Fibroblast of pulmonary artery (primary cell): ENCODE results near the gene CDHR2.

Experiments
- DNase-seq: peaks from one replicate; pipeline ENCODE4 v3.0.0-alpha.2; 2010; ENCODE audit warnings: low read depth
- H3K4me3 ChIP-seq: replicated peaks from 2 replicates; pipeline ENCODE4 v1.5.1; 2011; ENCODE audit warnings: low read depth, mild to moderate bottlenecking, control low read depth, low read length, moderate library complexity
- TF ChIP-seq, protein P1 (sequence below): IDR thresholded peaks from 2 replicates; pipeline ENCODE4 v1.5.1; 2011; ENCODE audit warnings: mild to moderate bottlenecking, control low read depth, low read length, inconsistent platforms; ENCODE audit errors: missing control alignments

CDHR2 gene, protein sequence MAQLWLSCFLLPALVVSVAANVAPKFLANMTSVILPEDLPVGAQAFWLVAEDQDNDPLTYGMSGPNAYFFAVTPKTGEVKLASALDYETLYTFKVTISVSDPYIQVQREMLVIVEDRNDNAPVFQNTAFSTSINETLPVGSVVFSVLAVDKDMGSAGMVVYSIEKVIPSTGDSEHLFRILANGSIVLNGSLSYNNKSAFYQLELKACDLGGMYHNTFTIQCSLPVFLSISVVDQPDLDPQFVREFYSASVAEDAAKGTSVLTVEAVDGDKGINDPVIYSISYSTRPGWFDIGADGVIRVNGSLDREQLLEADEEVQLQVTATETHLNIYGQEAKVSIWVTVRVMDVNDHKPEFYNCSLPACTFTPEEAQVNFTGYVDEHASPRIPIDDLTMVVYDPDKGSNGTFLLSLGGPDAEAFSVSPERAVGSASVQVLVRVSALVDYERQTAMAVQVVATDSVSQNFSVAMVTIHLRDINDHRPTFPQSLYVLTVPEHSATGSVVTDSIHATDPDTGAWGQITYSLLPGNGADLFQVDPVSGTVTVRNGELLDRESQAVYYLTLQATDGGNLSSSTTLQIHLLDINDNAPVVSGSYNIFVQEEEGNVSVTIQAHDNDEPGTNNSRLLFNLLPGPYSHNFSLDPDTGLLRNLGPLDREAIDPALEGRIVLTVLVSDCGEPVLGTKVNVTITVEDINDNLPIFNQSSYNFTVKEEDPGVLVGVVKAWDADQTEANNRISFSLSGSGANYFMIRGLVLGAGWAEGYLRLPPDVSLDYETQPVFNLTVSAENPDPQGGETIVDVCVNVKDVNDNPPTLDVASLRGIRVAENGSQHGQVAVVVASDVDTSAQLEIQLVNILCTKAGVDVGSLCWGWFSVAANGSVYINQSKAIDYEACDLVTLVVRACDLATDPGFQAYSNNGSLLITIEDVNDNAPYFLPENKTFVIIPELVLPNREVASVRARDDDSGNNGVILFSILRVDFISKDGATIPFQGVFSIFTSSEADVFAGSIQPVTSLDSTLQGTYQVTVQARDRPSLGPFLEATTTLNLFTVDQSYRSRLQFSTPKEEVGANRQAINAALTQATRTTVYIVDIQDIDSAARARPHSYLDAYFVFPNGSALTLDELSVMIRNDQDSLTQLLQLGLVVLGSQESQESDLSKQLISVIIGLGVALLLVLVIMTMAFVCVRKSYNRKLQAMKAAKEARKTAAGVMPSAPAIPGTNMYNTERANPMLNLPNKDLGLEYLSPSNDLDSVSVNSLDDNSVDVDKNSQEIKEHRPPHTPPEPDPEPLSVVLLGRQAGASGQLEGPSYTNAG (N-terminal part only)

DNA sequence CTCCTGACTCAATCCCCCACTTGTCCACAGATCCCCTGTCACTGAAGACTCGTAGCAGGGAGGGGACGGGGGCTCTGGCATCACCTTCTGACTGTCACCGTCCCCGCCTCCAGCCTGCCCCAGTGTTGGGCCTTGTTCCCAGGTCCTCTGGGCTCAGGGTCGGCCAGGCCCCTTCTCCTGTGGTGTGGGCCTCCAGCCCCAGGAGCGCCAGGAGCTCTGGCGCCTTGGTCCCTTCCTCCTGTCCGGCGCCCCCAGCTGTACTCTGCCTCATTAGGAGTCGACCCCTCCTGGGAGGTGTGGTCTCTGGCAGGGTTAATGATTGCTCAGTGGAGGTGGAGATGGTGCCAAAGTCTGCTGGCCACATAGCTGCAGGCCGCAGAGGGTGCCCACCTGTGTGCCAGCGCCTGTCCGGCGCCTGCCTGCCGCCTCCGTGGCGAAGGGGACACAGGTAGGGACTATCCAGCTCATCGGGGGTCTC, at the start of gene CDHR2:
CDHR2 (plus strand) TSS at position 376 of the 478 bp plus-strand sequence. CDS start 16,011 bp downstream, outside the sequence.
- H3K4me3 ChIP-seq = no peak within 1 kb of the TSS
- DNase-seq = no peak
- TF ChIP-seq, protein P1, sequence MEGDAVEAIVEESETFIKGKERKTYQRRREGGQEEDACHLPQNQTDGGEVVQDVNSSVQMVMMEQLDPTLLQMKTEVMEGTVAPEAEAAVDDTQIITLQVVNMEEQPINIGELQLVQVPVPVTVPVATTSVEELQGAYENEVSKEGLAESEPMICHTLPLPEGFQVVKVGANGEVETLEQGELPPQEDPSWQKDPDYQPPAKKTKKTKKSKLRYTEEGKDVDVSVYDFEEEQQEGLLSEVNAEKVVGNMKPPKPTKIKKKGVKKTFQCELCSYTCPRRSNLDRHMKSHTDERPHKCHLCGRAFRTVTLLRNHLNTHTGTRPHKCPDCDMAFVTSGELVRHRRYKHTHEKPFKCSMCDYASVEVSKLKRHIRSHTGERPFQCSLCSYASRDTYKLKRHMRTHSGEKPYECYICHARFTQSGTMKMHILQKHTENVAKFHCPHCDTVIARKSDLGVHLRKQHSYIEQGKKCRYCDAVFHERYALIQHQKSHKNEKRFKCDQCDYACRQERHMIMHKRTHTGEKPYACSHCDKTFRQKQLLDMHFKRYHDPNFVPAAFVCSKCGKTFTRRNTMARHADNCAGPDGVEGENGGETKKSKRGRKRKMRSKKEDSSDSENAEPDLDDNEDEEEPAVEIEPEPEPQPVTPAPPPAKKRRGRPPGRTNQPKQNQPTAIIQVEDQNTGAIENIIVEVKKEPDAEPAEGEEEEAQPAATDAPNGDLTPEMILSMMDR = no peak

DNA sequence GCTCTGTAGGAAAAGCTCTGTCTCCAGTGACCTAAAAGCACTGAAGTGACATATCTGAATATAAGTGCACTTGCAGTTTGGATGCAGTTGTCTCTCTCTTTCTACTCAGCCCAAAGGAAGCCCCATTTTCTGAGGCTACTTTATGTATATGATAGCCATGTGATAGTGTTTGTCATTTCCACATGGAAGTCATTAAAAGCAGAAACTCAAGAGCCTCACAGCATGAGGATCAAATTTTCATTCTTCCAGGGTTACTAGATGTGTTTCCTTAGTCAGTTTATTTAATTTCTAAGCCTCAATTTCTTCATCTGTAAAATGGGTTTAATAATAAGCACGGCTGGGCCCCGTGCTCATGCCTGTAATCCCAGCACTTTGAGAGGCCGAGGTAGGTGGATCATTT, 48.6 kb upstream of the CDHR2 start:
- TF ChIP-seq, protein P1 = no peak
- H3K4me3 ChIP-seq = no peak overlapping the region
- DNase-seq = no peak

DNA sequence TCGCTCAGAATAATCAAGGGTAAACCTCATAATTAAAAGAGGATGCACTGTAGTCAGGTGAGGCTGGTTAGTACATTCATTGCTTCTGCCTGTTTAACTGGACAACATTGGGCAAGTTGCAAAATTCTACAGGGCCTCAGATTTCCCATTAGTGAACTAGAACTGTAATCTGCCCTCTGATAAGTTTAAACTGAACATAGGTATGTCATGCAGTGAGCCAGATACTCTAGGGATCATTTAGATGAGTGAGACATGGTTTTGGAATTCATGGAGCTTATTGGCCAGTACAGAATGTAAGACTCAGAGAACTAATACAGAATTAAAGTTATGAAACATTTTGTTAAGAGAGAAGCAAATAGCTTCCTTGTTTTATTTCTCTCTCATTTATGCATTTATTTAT, 47.8 kb upstream of the CDHR2 start:
- H3K4me3 ChIP-seq = no peak overlapping the region
- DNase-seq = peak; percentile 56
- TF ChIP-seq, protein P1 = no peak

DNA sequence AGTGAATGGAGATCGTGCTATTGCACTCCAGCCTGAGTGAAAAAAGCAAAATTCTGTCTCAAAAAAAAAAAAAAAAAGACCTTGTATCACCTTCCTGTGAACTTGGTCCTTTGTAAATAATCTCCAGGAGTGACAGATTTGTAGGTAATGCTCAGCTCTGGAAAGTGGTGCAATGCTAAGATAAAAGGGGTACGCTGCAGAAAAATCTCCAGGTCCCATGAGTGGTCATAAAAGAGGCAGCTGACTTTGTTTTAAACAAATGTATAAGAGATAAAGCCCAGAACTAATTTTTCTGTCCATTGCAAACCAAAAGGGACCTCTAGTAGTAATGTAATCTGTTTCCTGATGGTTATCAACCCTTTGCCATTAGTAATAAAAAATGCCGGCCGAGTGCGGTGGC, 45.6 kb upstream of the CDHR2 start:
- TF ChIP-seq, protein P1 = no peak
- DNase-seq = no peak
- H3K4me3 ChIP-seq = no peak overlapping the region

DNA sequence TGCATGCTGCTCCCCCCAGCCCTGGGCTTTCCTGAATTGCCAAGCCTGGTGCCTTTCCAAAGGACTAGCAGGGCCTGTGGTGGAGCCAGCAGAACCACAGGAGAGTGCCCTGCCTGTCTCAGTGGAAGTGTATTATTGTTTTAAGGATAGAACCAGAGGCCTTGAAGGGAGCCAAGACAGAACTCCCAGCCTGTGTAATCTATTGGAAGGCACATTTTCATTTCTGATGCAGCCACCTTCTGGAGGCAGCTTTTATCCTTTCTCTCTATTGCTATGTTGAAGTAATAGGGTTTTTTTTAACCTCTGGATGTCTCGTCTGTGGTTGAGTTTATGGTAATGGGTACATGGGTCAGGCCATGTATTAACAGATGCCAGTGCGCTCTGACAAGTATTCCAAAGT, 41.2 kb upstream of the CDHR2 start:
- TF ChIP-seq, protein P1 = no peak

DNA sequence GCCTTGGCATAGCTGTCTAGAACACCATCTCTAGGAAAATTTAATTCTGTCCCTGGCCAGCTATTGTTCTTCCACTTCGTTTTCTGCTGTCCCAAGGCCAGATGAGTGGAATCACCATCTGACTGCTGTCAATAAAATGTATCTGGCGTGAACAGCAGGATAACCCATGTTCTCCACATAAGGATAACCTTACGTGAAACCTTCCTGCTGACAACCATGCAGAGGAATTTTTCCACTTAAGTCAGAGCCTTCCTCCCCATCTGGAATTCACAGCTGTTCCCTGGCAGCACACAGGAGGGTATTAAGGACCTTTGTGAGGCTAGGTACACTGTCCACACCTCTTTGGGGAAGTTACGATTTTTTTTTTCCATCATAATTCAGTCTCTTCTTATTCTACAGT, 40.5 kb upstream of the CDHR2 start:
- TF ChIP-seq, protein P1 = no peak
- DNase-seq = peak; percentile 15
- no peak overlapping the region for H3K4me3 ChIP-seq

More for the DNA sequence above, 41.2 kb upstream of the CDHR2 start:
- no peak overlapping the region for H3K4me3 ChIP-seq
- DNase-seq = no peak
